ENCODE results near the gene HNRNPH2. TPM values are rescaled to one million over a fixed set of nuclear protein-coding genes. Genes with fewer than 3 reads are reported as not detected.

Gene HNRNPH2
- total and polyA plus RNA-seq, 10 of the 15 experiments (the other 5 are each of a cell fraction or from before 2014, with no cell fraction given), result 34.5 to 102 (median 61.4) TPM

GRCh38 chrX:101359966-101360365 lies 48.1 kb upstream of the HNRNPH2 start (continued):
- TF ChIP-seq ASH2L (IDR thresholded peaks at IDR 0.05; ENCODE audit: borderline replicate concordance, low read depth) (no peak), ZNF207 (IDR thresholded peaks at IDR 0.05; ENCODE audit: borderline replicate concordance) (no peak), EP300 (IDR thresholded peaks at IDR 0.05; ENCODE audit: borderline replicate concordance in 1 of 2, control insufficient read depth in 1 of 2, low read depth in 2 of 2, low read length in 2 of 2) (no peak), TAF1 (IDR thresholded peaks at IDR 0.05; ENCODE audit: borderline replicate concordance, low read depth, low read length) (no peak), GATAD2B (conservative IDR thresholded peaks at IDR 0.05; ENCODE audit: low read depth) (no peak)
- TF ChIP-seq, protein P1, sequence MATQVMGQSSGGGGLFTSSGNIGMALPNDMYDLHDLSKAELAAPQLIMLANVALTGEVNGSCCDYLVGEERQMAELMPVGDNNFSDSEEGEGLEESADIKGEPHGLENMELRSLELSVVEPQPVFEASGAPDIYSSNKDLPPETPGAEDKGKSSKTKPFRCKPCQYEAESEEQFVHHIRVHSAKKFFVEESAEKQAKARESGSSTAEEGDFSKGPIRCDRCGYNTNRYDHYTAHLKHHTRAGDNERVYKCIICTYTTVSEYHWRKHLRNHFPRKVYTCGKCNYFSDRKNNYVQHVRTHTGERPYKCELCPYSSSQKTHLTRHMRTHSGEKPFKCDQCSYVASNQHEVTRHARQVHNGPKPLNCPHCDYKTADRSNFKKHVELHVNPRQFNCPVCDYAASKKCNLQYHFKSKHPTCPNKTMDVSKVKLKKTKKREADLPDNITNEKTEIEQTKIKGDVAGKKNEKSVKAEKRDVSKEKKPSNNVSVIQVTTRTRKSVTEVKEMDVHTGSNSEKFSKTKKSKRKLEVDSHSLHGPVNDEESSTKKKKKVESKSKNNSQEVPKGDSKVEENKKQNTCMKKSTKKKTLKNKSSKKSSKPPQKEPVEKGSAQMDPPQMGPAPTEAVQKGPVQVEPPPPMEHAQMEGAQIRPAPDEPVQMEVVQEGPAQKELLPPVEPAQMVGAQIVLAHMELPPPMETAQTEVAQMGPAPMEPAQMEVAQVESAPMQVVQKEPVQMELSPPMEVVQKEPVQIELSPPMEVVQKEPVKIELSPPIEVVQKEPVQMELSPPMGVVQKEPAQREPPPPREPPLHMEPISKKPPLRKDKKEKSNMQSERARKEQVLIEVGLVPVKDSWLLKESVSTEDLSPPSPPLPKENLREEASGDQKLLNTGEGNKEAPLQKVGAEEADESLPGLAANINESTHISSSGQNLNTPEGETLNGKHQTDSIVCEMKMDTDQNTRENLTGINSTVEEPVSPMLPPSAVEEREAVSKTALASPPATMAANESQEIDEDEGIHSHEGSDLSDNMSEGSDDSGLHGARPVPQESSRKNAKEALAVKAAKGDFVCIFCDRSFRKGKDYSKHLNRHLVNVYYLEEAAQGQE (IDR thresholded peaks at IDR 0.05; ENCODE audit: low read depth, low read length), result no peak

DNA sequence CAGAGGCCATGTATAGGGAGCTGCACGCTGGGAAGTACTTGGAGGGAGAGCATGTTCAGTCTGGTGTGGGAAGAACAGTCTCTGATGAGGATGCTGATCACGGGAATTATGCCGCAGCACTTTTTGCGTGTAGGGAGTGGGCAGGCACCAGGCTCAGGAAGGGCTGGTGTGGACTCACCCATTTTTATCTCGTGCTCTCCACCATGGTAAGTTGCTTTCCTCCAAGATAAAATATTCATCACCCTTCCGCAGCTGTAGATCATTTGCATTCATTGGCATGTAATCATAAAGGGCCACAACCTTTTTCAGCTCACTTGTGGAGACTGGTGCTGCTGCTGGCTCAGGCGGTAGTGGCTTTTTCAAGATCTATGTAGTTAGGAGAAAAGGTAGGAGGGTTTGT lies 47.6 kb upstream of the HNRNPH2 start:
- in situ Hi-C loops (cut with MboI) (no loop called here), intact Hi-C loops (cut with micrococcal nuclease; ENCODE audit: unreplicated experiment) (no loop called here)
- 68% methylated on average over 7 of the region's 7 CpGs for WGBS (ENCODE audit: insufficient coverage, insufficient replicate concordance, low lambda C conversion rate, missing lambda C conversion rate)
- no peak for DNase-seq (ENCODE audit: low read depth, low spot score)
- RAD21 ChIA-PET (ENCODE audit: unreplicated experiment), result no interaction called here
- CTCF ChIA-PET, result no interaction called here
- H3K9me3 ChIP-seq (replicated peaks; ENCODE audit: control insufficient read depth, insufficient read depth, low read length), result no peaks in the 10 kb centered on the region
- H3K36me3 ChIP-seq (ENCODE audit: control insufficient read depth in 2 of 2, insufficient read depth in 2 of 2, low read length in 1 of 2), result peaks cover 8 to 15% of the 10 kb centered on the region in 2 experiments
- no peaks in the 10 kb centered on the region for H4K20me1 ChIP-seq (ENCODE audit: control insufficient read depth, insufficient read depth)
- SMC1A ChIA-PET (ENCODE audit: uncharacterized antibody, unreplicated experiment), result no interaction called here
- TF ChIP-seq, protein P2, sequence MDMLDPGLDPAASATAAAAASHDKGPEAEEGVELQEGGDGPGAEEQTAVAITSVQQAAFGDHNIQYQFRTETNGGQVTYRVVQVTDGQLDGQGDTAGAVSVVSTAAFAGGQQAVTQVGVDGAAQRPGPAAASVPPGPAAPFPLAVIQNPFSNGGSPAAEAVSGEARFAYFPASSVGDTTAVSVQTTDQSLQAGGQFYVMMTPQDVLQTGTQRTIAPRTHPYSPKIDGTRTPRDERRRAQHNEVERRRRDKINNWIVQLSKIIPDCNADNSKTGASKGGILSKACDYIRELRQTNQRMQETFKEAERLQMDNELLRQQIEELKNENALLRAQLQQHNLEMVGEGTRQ (IDR thresholded peaks at IDR 0.05; ENCODE audit: borderline replicate concordance, low read depth, low read length), result no peak
- no peak for TF ChIP-seq TCF3 (IDR thresholded peaks at IDR 0.05; ENCODE audit: borderline replicate concordance, insufficient read depth, low read depth, low read length)
- no peak for TF ChIP-seq HDGF (IDR thresholded peaks at IDR 0.05)
- no peak for TF ChIP-seq HDAC6 (IDR thresholded peaks at IDR 0.05; ENCODE audit: unreplicated experiment)
- TF ChIP-seq HCFC1 (IDR thresholded peaks at IDR 0.05; ENCODE audit: low read length), result no peak
- no peaks in the 10 kb centered on the region for H3K27me3 ChIP-seq (replicated peaks in 1 of 2; ENCODE audit: control insufficient read depth in 2 of 2, insufficient read depth in 2 of 2, low read length in 1 of 2)
- no peaks in the 10 kb centered on the region for H3K4me1 ChIP-seq (ENCODE audit: control insufficient read depth, insufficient read depth, low read length)
- no TSS peak for BruUV-seq (replicated peaks)
- ATAC-seq, result no peak
- POLR2A ChIA-PET, result interaction anchor here (0.5 to 0.6 kb wide), 2 partner anchors 11 to 213 kb away, joined by 3 read pairs; partner anchors contain the start of gene TIMM8A
- no peak for FAIRE-seq
- no peak overlapping the region for H3K27ac ChIP-seq (ENCODE audit: control insufficient read depth, insufficient read depth)
- H3K9ac ChIP-seq (ENCODE audit: control insufficient read depth, insufficient read depth, low read length), result no peak overlapping the region
- H2AFZ ChIP-seq (ENCODE audit: control insufficient read depth, low read depth, low read length), result no peak overlapping the region
- H3K4me2 ChIP-seq (ENCODE audit: control insufficient read depth, insufficient read depth), result no peak overlapping the region
- H3K79me2 ChIP-seq (ENCODE audit: control insufficient read depth, insufficient read depth, low read length), result no peaks in the 10 kb centered on the region
- no peak overlapping the region for H3K4me3 ChIP-seq
